ENCODE data around the gene RNF44. TPM values are rescaled to one million over a fixed set of nuclear protein-coding genes. Genes with fewer than 3 reads are reported as not detected.

Gene RNF44
- total RNA-seq, 1 experiment from 2014 or later, result 58.4 TPM

DNA sequence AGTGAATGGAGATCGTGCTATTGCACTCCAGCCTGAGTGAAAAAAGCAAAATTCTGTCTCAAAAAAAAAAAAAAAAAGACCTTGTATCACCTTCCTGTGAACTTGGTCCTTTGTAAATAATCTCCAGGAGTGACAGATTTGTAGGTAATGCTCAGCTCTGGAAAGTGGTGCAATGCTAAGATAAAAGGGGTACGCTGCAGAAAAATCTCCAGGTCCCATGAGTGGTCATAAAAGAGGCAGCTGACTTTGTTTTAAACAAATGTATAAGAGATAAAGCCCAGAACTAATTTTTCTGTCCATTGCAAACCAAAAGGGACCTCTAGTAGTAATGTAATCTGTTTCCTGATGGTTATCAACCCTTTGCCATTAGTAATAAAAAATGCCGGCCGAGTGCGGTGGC is 33.7 kb downstream of the RNF44 start (continued):
- TF ChIP-seq CTCF (IDR thresholded peaks at IDR 0.05 in 2 of 3, conservative IDR thresholded peaks at IDR 0.05 in 1 of 3; ENCODE audit: borderline replicate concordance in 1 of 3, insufficient read depth in 1 of 3, low read depth in 2 of 3, low read length in 2 of 3), result no peak
- TF ChIP-seq ELF1 (IDR thresholded peaks at IDR 0.05; ENCODE audit: borderline replicate concordance, low read depth), result no peak
- no peak for TF ChIP-seq ZBTB33 (IDR thresholded peaks at IDR 0.05; ENCODE audit: extremely low read depth, insufficient replicate concordance, low read length)
- no peak for TF ChIP-seq CEBPB (IDR thresholded peaks at IDR 0.05; ENCODE audit: low read depth)
- TF ChIP-seq, protein P1, sequence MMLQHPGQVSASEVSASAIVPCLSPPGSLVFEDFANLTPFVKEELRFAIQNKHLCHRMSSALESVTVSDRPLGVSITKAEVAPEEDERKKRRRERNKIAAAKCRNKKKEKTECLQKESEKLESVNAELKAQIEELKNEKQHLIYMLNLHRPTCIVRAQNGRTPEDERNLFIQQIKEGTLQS (IDR thresholded peaks at IDR 0.05), result no peak
- TF ChIP-seq EZH2 (IDR thresholded peaks at IDR 0.05), result no peak
- TF ChIP-seq CBX3 (IDR thresholded peaks at IDR 0.05; ENCODE audit: low read depth), result no peak
- no peak for TF ChIP-seq RAD21 (IDR thresholded peaks at IDR 0.05; ENCODE audit: low read depth)

GRCh38 chr5:176501333-176501732 is 35.9 kb downstream of the RNF44 start:
- intact Hi-C loops (cut with micrococcal nuclease), result no loop called here
- BruUV-seq (replicated peaks), result no TSS peak
- Histone ChIP-seq H2AFZ (ENCODE audit: low read depth, low read length, poor library complexity, severe bottlenecking) (no peak overlapping the region), H3K36me3 (ENCODE audit: control insufficient read depth in 1 of 2, insufficient read depth in 2 of 2, low read length in 2 of 2) (peaks cover 32 to 43% of the 10 kb centered on the region in 2 experiments), H4K20me1 (ENCODE audit: insufficient read depth) (no peaks in the 10 kb centered on the region), H3K27me3 (ENCODE audit: insufficient read depth, low read length) (no peaks in the 10 kb centered on the region), H3K4me2 (ENCODE audit: low read length) (no peak overlapping the region), H3K9me3 (ENCODE audit: control insufficient read depth in 1 of 2, insufficient read depth in 1 of 2, low read depth in 1 of 2, low read length in 2 of 2) (no peaks in the 10 kb centered on the region), H3K9ac (ENCODE audit: low read length) (no peak overlapping the region), H3K79me2 (ENCODE audit: insufficient read depth, low read length) (no peaks in the 10 kb centered on the region), H3K4me1 (ENCODE audit: control insufficient read depth in 1 of 2, insufficient read depth in 2 of 2, low read length in 2 of 2) (peaks cover 0 to 10% of the 10 kb centered on the region in 2 experiments; a peak in 2 of 4 replicates), H3K4me3 (replicated peaks in 1 of 2; ENCODE audit: low read depth in 1 of 2, low read length in 2 of 2) (no peak overlapping the region), H3K27ac (ENCODE audit: low read depth, low read length) (no peak overlapping the region), H3K9me2 (ENCODE audit: insufficient read depth) (no peaks in the 10 kb centered on the region)
- ChIA-PET CTCF (no interaction called here), POLR2A (interaction anchor here (0.6 kb wide), 1 partner anchor 42 kb away, joined by 4 read pairs; no protein-coding TSS in a partner anchor), RAD21 (ENCODE audit: low non-redundant PET in 1 of 2, low total read pairs in 2 of 2, uncharacterized antibody in 2 of 2, unreplicated experiment in 2 of 2) (no interaction called here)
- DNase-seq (ENCODE audit: low read depth, low spot score) (no peak), ATAC-seq (no peak)
- TF ChIP-seq ELF1 (IDR thresholded peaks at IDR 0.05; ENCODE audit: borderline replicate concordance, low read depth), result no peak
- TF ChIP-seq ZBTB33 (IDR thresholded peaks at IDR 0.05; ENCODE audit: extremely low read depth, insufficient replicate concordance, low read length), result no peak
- TF ChIP-seq SP1 (IDR thresholded peaks at IDR 0.05; ENCODE audit: low read depth), result no peak
- TF ChIP-seq SIN3A (IDR thresholded peaks at IDR 0.05; ENCODE audit: low read depth), result no peak
- no peak for TF ChIP-seq CBX3 (IDR thresholded peaks at IDR 0.05; ENCODE audit: low read depth)
- no peak for TF ChIP-seq POLR2AphosphoS5 (IDR thresholded peaks at IDR 0.05; ENCODE audit: low read depth, low read length)
- no peak for TF ChIP-seq FOSL1 (IDR thresholded peaks at IDR 0.05; ENCODE audit: low read depth)
- TF ChIP-seq, protein P2, sequence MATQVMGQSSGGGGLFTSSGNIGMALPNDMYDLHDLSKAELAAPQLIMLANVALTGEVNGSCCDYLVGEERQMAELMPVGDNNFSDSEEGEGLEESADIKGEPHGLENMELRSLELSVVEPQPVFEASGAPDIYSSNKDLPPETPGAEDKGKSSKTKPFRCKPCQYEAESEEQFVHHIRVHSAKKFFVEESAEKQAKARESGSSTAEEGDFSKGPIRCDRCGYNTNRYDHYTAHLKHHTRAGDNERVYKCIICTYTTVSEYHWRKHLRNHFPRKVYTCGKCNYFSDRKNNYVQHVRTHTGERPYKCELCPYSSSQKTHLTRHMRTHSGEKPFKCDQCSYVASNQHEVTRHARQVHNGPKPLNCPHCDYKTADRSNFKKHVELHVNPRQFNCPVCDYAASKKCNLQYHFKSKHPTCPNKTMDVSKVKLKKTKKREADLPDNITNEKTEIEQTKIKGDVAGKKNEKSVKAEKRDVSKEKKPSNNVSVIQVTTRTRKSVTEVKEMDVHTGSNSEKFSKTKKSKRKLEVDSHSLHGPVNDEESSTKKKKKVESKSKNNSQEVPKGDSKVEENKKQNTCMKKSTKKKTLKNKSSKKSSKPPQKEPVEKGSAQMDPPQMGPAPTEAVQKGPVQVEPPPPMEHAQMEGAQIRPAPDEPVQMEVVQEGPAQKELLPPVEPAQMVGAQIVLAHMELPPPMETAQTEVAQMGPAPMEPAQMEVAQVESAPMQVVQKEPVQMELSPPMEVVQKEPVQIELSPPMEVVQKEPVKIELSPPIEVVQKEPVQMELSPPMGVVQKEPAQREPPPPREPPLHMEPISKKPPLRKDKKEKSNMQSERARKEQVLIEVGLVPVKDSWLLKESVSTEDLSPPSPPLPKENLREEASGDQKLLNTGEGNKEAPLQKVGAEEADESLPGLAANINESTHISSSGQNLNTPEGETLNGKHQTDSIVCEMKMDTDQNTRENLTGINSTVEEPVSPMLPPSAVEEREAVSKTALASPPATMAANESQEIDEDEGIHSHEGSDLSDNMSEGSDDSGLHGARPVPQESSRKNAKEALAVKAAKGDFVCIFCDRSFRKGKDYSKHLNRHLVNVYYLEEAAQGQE (IDR thresholded peaks at IDR 0.05; ENCODE audit: low read depth), result no peak
